ENCODE data around the gene WAC. TPM values are rescaled to one million over a fixed set of nuclear protein-coding genes. Genes with fewer than 3 reads are reported as not detected.
"Not testable (repeated sequence)": the region's sequence is repeated elsewhere in the genome, so short reads cannot be mapped to it uniquely, and the experiment has no call there.

The WAC gene
- polyA plus RNA-seq, 4 donors = 33.5 to 102 (median 36.7) TPM

- 19 to 56% (median 27%) methylated on average over 2 of the region's 2 CpGs for WGBS, 3 donors
- DNase-seq = peak in 1 of 2 donors; percentile 4
Observed at GRCh38 chr10:28496481-28496961, 36.4 kb upstream of the WAC start.

GRCh38 chr10:28497313-28498126 is 35.4 kb upstream of the WAC start:
- Histone ChIP-seq H3K27me3 (ENCODE audit: control insufficient read depth in 3 of 3, insufficient read depth in 3 of 3, low read length in 3 of 3) (no peaks in the 10 kb centered on the region), H3K4me3 (ENCODE audit: low read depth in 1 of 3, low read length in 3 of 3) (no peak overlapping the region), H3K27ac (ENCODE audit: low read depth in 1 of 3, low read length in 2 of 3) (no peak overlapping the region), H3K9me3 (ENCODE audit: control insufficient read depth in 2 of 2, insufficient read depth in 1 of 2, low read depth in 1 of 2, low read length in 1 of 2) (no peaks in the 10 kb centered on the region), H3K36me3 (ENCODE audit: control insufficient read depth in 3 of 3, insufficient read depth in 2 of 3, low read depth in 1 of 3, low read length in 3 of 3) (no peaks in the 10 kb centered on the region), H3K4me1 (ENCODE audit: control insufficient read depth in 3 of 3, insufficient read depth in 2 of 3, low read depth in 1 of 3, low read length in 2 of 3) (no peaks in the 10 kb centered on the region)
- 60 to 78% (median 74%) methylated on average over 3 of the region's 3 CpGs for WGBS, 3 donors
- FAIRE-seq = no peak
- peak in 1 of 2 donors; percentile 8 for DNase-seq

More at GRCh38 chr10:28496481-28496961, 36.4 kb upstream of the WAC start:
- Histone ChIP-seq H3K36me3 (ENCODE audit: control insufficient read depth in 3 of 3, insufficient read depth in 2 of 3, low read depth in 1 of 3, low read length in 3 of 3) (no peaks in the 10 kb centered on the region), H3K4me1 (ENCODE audit: control insufficient read depth in 3 of 3, insufficient read depth in 2 of 3, low read depth in 1 of 3, low read length in 2 of 3) (no peaks in the 10 kb centered on the region), H3K4me3 (ENCODE audit: low read depth in 1 of 3, low read length in 3 of 3) (no peak overlapping the region), H3K9me3 (ENCODE audit: control insufficient read depth in 2 of 2, insufficient read depth in 1 of 2, low read depth in 1 of 2, low read length in 1 of 2) (no peaks in the 10 kb centered on the region), H3K27me3 (ENCODE audit: control insufficient read depth in 3 of 3, insufficient read depth in 3 of 3, low read length in 3 of 3) (no peaks in the 10 kb centered on the region), H3K27ac (ENCODE audit: low read depth in 1 of 3, low read length in 2 of 3) (no peak overlapping the region)
- no peak for FAIRE-seq

- not testable (repeated sequence) for H3K36me3 ChIP-seq (ENCODE audit: control insufficient read depth in 3 of 3, insufficient read depth in 2 of 3, low read depth in 1 of 3, low read length in 3 of 3); H3K27ac ChIP-seq (ENCODE audit: low read depth in 1 of 3, low read length in 2 of 3); DNase-seq; FAIRE-seq; H3K4me3 ChIP-seq (ENCODE audit: low read depth in 1 of 3, low read length in 3 of 3); H3K9me3 ChIP-seq (ENCODE audit: control insufficient read depth in 2 of 2, insufficient read depth in 1 of 2, low read depth in 1 of 2, low read length in 1 of 2); H3K27me3 ChIP-seq (ENCODE audit: control insufficient read depth in 3 of 3, insufficient read depth in 3 of 3, low read length in 3 of 3); H3K4me1 ChIP-seq (ENCODE audit: control insufficient read depth in 3 of 3, insufficient read depth in 2 of 3, low read depth in 1 of 3, low read length in 2 of 3)
- 13 to 41% (median 28%) methylated on average over 5 of the region's 5 CpGs for WGBS, 3 donors
Observed at GRCh38 chr10:28500203-28500602, 32.7 kb upstream of the WAC start.

GRCh38 chr10:28503114-28503513 is 29.8 kb upstream of the WAC start:
- H3K36me3 ChIP-seq (ENCODE audit: control insufficient read depth in 3 of 3, insufficient read depth in 2 of 3, low read depth in 1 of 3, low read length in 3 of 3) = no peaks in the 10 kb centered on the region
- 10 to 63% (median 34%) methylated on average over 3 of the region's 3 CpGs for WGBS, 3 donors
- no peaks in the 10 kb centered on the region for H3K4me1 ChIP-seq (ENCODE audit: control insufficient read depth in 3 of 3, insufficient read depth in 2 of 3, low read depth in 1 of 3, low read length in 2 of 3)
- peak in 1 of 2 donors; percentile 71 for DNase-seq
- no peaks in the 10 kb centered on the region for H3K27me3 ChIP-seq (ENCODE audit: control insufficient read depth in 3 of 3, insufficient read depth in 3 of 3, low read length in 3 of 3)
- no peaks in the 10 kb centered on the region for H3K9me3 ChIP-seq (ENCODE audit: control insufficient read depth in 2 of 2, insufficient read depth in 1 of 2, low read depth in 1 of 2, low read length in 1 of 2)
- no peak for FAIRE-seq
- H3K4me3 ChIP-seq (ENCODE audit: low read depth in 1 of 3, low read length in 3 of 3) = no peak overlapping the region
- no peak overlapping the region for H3K27ac ChIP-seq (ENCODE audit: low read depth in 1 of 3, low read length in 2 of 3)

GRCh38 chr10:28505359-28505959 is 27.5 kb upstream of the WAC start:
- WGBS, 3 donors = 79 to 84% (median 82%) methylated on average over 4 of the region's 4 CpGs
- Histone ChIP-seq H3K36me3 (ENCODE audit: control insufficient read depth in 3 of 3, insufficient read depth in 2 of 3, low read depth in 1 of 3, low read length in 3 of 3) (no peaks in the 10 kb centered on the region), H3K4me3 (ENCODE audit: low read depth in 1 of 3, low read length in 3 of 3) (no peak overlapping the region), H3K27me3 (ENCODE audit: control insufficient read depth in 3 of 3, insufficient read depth in 3 of 3, low read length in 3 of 3) (no peaks in the 10 kb centered on the region), H3K27ac (ENCODE audit: low read depth in 1 of 3, low read length in 2 of 3) (no peak overlapping the region), H3K4me1 (ENCODE audit: control insufficient read depth in 3 of 3, insufficient read depth in 2 of 3, low read depth in 1 of 3, low read length in 2 of 3) (no peaks in the 10 kb centered on the region), H3K9me3 (ENCODE audit: control insufficient read depth in 2 of 2, insufficient read depth in 1 of 2, low read depth in 1 of 2, low read length in 1 of 2) (no peaks in the 10 kb centered on the region)
- DNase-seq = no peak
- no peak for FAIRE-seq

GRCh38 chr10:28508304-28508925 is 24.5 kb upstream of the WAC start:
- H3K27me3 ChIP-seq (ENCODE audit: control insufficient read depth in 3 of 3, insufficient read depth in 3 of 3, low read length in 3 of 3) = no peaks in the 10 kb centered on the region
- no peaks in the 10 kb centered on the region for H3K9me3 ChIP-seq (ENCODE audit: control insufficient read depth in 2 of 2, insufficient read depth in 1 of 2, low read depth in 1 of 2, low read length in 1 of 2)
- H3K4me1 ChIP-seq (ENCODE audit: control insufficient read depth in 3 of 3, insufficient read depth in 2 of 3, low read depth in 1 of 3, low read length in 2 of 3) = no peaks in the 10 kb centered on the region
- DNase-seq (no peak), FAIRE-seq (no peak)
- 54 to 74% (median 56%) methylated on average over 7 of the region's 7 CpGs for WGBS, 3 donors
- no peak overlapping the region for H3K4me3 ChIP-seq (ENCODE audit: low read depth in 1 of 3, low read length in 3 of 3)
- H3K36me3 ChIP-seq (ENCODE audit: control insufficient read depth in 3 of 3, insufficient read depth in 2 of 3, low read depth in 1 of 3, low read length in 3 of 3) = no peaks in the 10 kb centered on the region
- H3K27ac ChIP-seq (ENCODE audit: low read depth in 1 of 3, low read length in 2 of 3) = no peak overlapping the region

- no peaks in the 10 kb centered on the region for H3K4me1 ChIP-seq (ENCODE audit: control insufficient read depth in 3 of 3, insufficient read depth in 2 of 3, low read depth in 1 of 3, low read length in 2 of 3)
- no peaks in the 10 kb centered on the region for H3K36me3 ChIP-seq (ENCODE audit: control insufficient read depth in 3 of 3, insufficient read depth in 2 of 3, low read depth in 1 of 3, low read length in 3 of 3)
- no peaks in the 10 kb centered on the region for H3K27me3 ChIP-seq (ENCODE audit: control insufficient read depth in 3 of 3, insufficient read depth in 3 of 3, low read length in 3 of 3)
- 24 to 63% (median 33%) methylated on average over 3 of the region's 3 CpGs for WGBS, 3 donors
- FAIRE-seq (no peak), DNase-seq (peak; percentile 25 to 40)
- no peaks in the 10 kb centered on the region for H3K9me3 ChIP-seq (ENCODE audit: control insufficient read depth in 2 of 2, insufficient read depth in 1 of 2, low read depth in 1 of 2, low read length in 1 of 2)
- H3K27ac ChIP-seq (ENCODE audit: low read depth in 1 of 3, low read length in 2 of 3) = no peak overlapping the region
- no peak overlapping the region for H3K4me3 ChIP-seq (ENCODE audit: low read depth in 1 of 3, low read length in 3 of 3)
Observed at GRCh38 chr10:28509286-28509685, 23.6 kb upstream of the WAC start.

GRCh38 chr10:28514648-28515047 is 18.3 kb upstream of the WAC start:
- DNase-seq = no peak
- Histone ChIP-seq H3K4me1 (ENCODE audit: control insufficient read depth in 3 of 3, insufficient read depth in 2 of 3, low read depth in 1 of 3, low read length in 2 of 3) (no peaks in the 10 kb centered on the region), H3K27ac (ENCODE audit: low read depth in 1 of 3, low read length in 2 of 3) (no peak overlapping the region), H3K36me3 (ENCODE audit: control insufficient read depth in 3 of 3, insufficient read depth in 2 of 3, low read depth in 1 of 3, low read length in 3 of 3) (no peaks in the 10 kb centered on the region), H3K9me3 (ENCODE audit: control insufficient read depth in 2 of 2, insufficient read depth in 1 of 2, low read depth in 1 of 2, low read length in 1 of 2) (peaks cover 0 to 7% of the 10 kb centered on the region in 2 donors), H3K27me3 (ENCODE audit: control insufficient read depth in 3 of 3, insufficient read depth in 3 of 3, low read length in 3 of 3) (peaks cover 0 to 3% (median 0%) of the 10 kb centered on the region in 3 donors), H3K4me3 (ENCODE audit: low read depth in 1 of 3, low read length in 3 of 3) (no peak overlapping the region)
- WGBS, 3 donors = 96 to 100% (median 96%) methylated on average over 1 of the region's 1 CpG
- FAIRE-seq = no peak

All from small intestine (tissue), 7 donors.